Measurements from ENCODE around the gene STAC. TPM values are rescaled to one million over a fixed set of nuclear protein-coding genes. Genes with fewer than 3 reads are reported as not detected.

STAC gene
- total and polyA plus RNA-seq, 4 donors, result 0.21 to 0.56 (median 0.39) TPM

- Histone ChIP-seq H3K9ac (ENCODE audit: low read depth in 1 of 2, low read length in 2 of 2) (no peak overlapping the region), H3K4me3 (ENCODE audit: low read depth in 1 of 3, low read length in 3 of 3) (no peak overlapping the region), H3K36me3 (ENCODE audit: control insufficient read depth in 4 of 4, insufficient read depth in 3 of 4, low read depth in 1 of 4, low read length in 3 of 4) (no peaks in the 10 kb centered on the region), H3K4me1 (ENCODE audit: control insufficient read depth in 4 of 4, insufficient read depth in 4 of 4, low read length in 3 of 4) (no peaks in the 10 kb centered on the region), H3K27ac (ENCODE audit: low read depth in 1 of 2, low read length in 2 of 2) (no peak overlapping the region), H3K9me3 (ENCODE audit: control insufficient read depth in 4 of 4, low read length in 3 of 4) (peaks cover 0 to 4% (median 0%) of the 10 kb centered on the region in 4 donors), H3K27me3 (ENCODE audit: control insufficient read depth in 4 of 4, insufficient read depth in 4 of 4, low read length in 3 of 4) (no peaks in the 10 kb centered on the region)
- no peak for TF ChIP-seq JUND (IDR thresholded peaks at IDR 0.05)
- TF ChIP-seq, protein P1, sequence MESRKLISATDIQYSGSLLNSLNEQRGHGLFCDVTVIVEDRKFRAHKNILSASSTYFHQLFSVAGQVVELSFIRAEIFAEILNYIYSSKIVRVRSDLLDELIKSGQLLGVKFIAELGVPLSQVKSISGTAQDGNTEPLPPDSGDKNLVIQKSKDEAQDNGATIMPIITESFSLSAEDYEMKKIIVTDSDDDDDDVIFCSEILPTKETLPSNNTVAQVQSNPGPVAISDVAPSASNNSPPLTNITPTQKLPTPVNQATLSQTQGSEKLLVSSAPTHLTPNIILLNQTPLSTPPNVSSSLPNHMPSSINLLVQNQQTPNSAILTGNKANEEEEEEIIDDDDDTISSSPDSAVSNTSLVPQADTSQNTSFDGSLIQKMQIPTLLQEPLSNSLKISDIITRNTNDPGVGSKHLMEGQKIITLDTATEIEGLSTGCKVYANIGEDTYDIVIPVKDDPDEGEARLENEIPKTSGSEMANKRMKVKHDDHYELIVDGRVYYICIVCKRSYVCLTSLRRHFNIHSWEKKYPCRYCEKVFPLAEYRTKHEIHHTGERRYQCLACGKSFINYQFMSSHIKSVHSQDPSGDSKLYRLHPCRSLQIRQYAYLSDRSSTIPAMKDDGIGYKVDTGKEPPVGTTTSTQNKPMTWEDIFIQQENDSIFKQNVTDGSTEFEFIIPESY (IDR thresholded peaks at IDR 0.05), result no peak
- TF ChIP-seq, protein P2, sequence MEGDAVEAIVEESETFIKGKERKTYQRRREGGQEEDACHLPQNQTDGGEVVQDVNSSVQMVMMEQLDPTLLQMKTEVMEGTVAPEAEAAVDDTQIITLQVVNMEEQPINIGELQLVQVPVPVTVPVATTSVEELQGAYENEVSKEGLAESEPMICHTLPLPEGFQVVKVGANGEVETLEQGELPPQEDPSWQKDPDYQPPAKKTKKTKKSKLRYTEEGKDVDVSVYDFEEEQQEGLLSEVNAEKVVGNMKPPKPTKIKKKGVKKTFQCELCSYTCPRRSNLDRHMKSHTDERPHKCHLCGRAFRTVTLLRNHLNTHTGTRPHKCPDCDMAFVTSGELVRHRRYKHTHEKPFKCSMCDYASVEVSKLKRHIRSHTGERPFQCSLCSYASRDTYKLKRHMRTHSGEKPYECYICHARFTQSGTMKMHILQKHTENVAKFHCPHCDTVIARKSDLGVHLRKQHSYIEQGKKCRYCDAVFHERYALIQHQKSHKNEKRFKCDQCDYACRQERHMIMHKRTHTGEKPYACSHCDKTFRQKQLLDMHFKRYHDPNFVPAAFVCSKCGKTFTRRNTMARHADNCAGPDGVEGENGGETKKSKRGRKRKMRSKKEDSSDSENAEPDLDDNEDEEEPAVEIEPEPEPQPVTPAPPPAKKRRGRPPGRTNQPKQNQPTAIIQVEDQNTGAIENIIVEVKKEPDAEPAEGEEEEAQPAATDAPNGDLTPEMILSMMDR (IDR thresholded peaks at IDR 0.05; ENCODE audit: low read depth, low read length, missing input control), result no peak
- no peak for TF ChIP-seq REST (IDR thresholded peaks at IDR 0.05)
- TF ChIP-seq RXRA (IDR thresholded peaks at IDR 0.05), result no peak
- TF ChIP-seq TAF1 (conservative IDR thresholded peaks at IDR 0.05), result no peak
- no peak for TF ChIP-seq FOXA2 (IDR thresholded peaks at IDR 0.05)
- TF ChIP-seq HNF4G (IDR thresholded peaks at IDR 0.05), result no peak
- TF ChIP-seq HNF4A (conservative IDR thresholded peaks at IDR 0.05), result no peak
- no peak for TF ChIP-seq RAD21 (IDR thresholded peaks at IDR 0.05)
- TF ChIP-seq SP1 (IDR thresholded peaks at IDR 0.05), result no peak
- DNase-seq (ENCODE audit: low spot score), result no peak
- 95% methylated on average over 1 of the region's 1 CpG for WGBS
Measured at GRCh38 chr3:36416599-36416998, 36.3 kb downstream of the STAC start.

DNA sequence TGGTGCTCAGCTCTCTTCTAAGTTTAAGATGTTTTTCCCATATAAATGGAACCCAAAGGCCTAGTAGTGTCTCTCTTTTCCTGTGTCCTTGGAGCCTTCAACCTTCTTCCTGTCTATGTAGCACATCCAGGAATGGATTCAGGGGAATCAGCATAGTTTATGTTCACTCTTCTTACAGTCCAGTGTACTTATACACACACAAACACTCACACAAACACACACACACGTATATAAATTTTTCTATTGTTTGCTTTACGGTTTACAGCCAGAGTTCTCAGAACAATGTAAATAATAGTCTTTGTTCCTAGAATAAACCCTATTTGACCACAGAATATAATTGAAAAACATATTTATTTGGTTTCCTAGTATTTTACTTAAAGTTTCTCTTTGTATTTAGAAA is 36.9 kb downstream of the STAC start:
- H3K27me3 ChIP-seq (ENCODE audit: control insufficient read depth in 4 of 4, insufficient read depth in 4 of 4, low read length in 3 of 4), result no peaks in the 10 kb centered on the region
- 70% methylated on average over 2 of the region's 2 CpGs for WGBS
- H3K9ac ChIP-seq (ENCODE audit: low read depth in 1 of 2, low read length in 2 of 2), result no peak overlapping the region
- H3K4me3 ChIP-seq (ENCODE audit: low read depth in 1 of 3, low read length in 3 of 3), result no peak overlapping the region
- no peaks in the 10 kb centered on the region for H3K4me1 ChIP-seq (ENCODE audit: control insufficient read depth in 4 of 4, insufficient read depth in 4 of 4, low read length in 3 of 4)
- H3K27ac ChIP-seq (ENCODE audit: low read depth in 1 of 2, low read length in 2 of 2), result no peak overlapping the region
- H3K36me3 ChIP-seq (ENCODE audit: control insufficient read depth in 4 of 4, insufficient read depth in 3 of 4, low read depth in 1 of 4, low read length in 3 of 4), result no peaks in the 10 kb centered on the region
- peaks cover 0 to 4% (median 0%) of the 10 kb centered on the region in 4 donors for H3K9me3 ChIP-seq (ENCODE audit: control insufficient read depth in 4 of 4, low read length in 3 of 4)
- TF ChIP-seq FOXA2 (IDR thresholded peaks at IDR 0.05) (no peak), NR2F2 (IDR thresholded peaks at IDR 0.05) (no peak), JUND (IDR thresholded peaks at IDR 0.05) (no peak), GABPA (IDR thresholded peaks at IDR 0.05 in 1 of 2, conservative IDR thresholded peaks at IDR 0.05 in 1 of 2) (no peak), HNF4A (conservative IDR thresholded peaks at IDR 0.05) (no peak), YY1 (IDR thresholded peaks at IDR 0.05) (no peak), RAD21 (IDR thresholded peaks at IDR 0.05) (no peak), EGR1 (IDR thresholded peaks at IDR 0.05; ENCODE audit: low read depth in 2 of 2) (no peak), MAX (IDR thresholded peaks at IDR 0.05) (no peak)
- TF ChIP-seq, protein P1 (IDR thresholded peaks at IDR 0.05), result no peak
- TF ChIP-seq, protein P2 (IDR thresholded peaks at IDR 0.05; ENCODE audit: low read depth, low read length, missing input control), result no peak
- DNase-seq (ENCODE audit: low spot score), result no peak
